IPS-11a (cell line): ENCODE results near the gene RASAL1.

ENCODE experiments used
- H3K4me3 ChIP-seq: one replicate; pipeline ENCODE4 v1.5.1; 2013; ENCODE audit warnings: low read depth, low read length, control low read depth

Gene RASAL1

GRCh38 chr12:113162102-113163029 is 26.8 kb upstream of the RASAL1 start:
- H3K4me3 ChIP-seq = no peak overlapping the region

GRCh38 chr12:113161415-113162016 is 26.0 kb upstream of the RASAL1 start:
- no peak overlapping the region for H3K4me3 ChIP-seq

- H3K4me3 ChIP-seq = no peak overlapping the region
These were observed 24.4 kb upstream of the RASAL1 start for GRCh38 chr12:113159937-113160336.

- H3K4me3 ChIP-seq = no peak overlapping the region
These were observed 23.1 kb upstream of the RASAL1 start for GRCh38 chr12:113158439-113159203.

GRCh38 chr12:113157218-113157859 is 21.8 kb upstream of the RASAL1 start:
- no peak overlapping the region for H3K4me3 ChIP-seq

GRCh38 chr12:113155646-113156045 is 20.1 kb upstream of the RASAL1 start:
- no peak overlapping the region for H3K4me3 ChIP-seq

- no peak overlapping the region for H3K4me3 ChIP-seq
These were observed 19.5 kb upstream of the RASAL1 start for GRCh38 chr12:113155060-113155459.

- H3K4me3 ChIP-seq = peak overlapping the region; percentile 41
These were observed 18.9 kb upstream of the RASAL1 start for GRCh38 chr12:113154351-113154973.

GRCh38 chr12:113152835-113153814 is 17.6 kb upstream of the RASAL1 start:
- H3K4me3 ChIP-seq = peak overlapping the region; percentile 20

- no peak overlapping the region for H3K4me3 ChIP-seq
These were observed 16.8 kb upstream of the RASAL1 start for GRCh38 chr12:113152196-113152834.

GRCh38 chr12:113151655-113152054 is 16.1 kb upstream of the RASAL1 start:
- no peak overlapping the region for H3K4me3 ChIP-seq

- H3K4me3 ChIP-seq = no peak within 1 kb of the TSS
These were observed 14.0 kb upstream of the RASAL1 start, which contains the start of gene CFAP73 for GRCh38 chr12:113149361-113150150. CFAP73 (plus strand) TSS chr12:113149724; CDS start chr12:113149858, 134 bp downstream.

- H3K4me3 ChIP-seq = no peak overlapping the region
These were observed 11.4 kb upstream of the RASAL1 start for GRCh38 chr12:113146999-113147398.

GRCh38 chr12:113145720-113146551 is 10.4 kb upstream of the RASAL1 start:
- no peak overlapping the region for H3K4me3 ChIP-seq

GRCh38 chr12:113144806-113145205 is 9.2 kb upstream of the RASAL1 start:
- no peak overlapping the region for H3K4me3 ChIP-seq

- no peak overlapping the region for H3K4me3 ChIP-seq
These were observed 8.4 kb upstream of the RASAL1 start for GRCh38 chr12:113143959-113144358.

- no peak overlapping the region for H3K4me3 ChIP-seq
These were observed 7.3 kb upstream of the RASAL1 start for GRCh38 chr12:113142886-113143332.
